IMR-90 (cell line): ENCODE results near the gene HK3.

ENCODE experiments used
- CEBPB ChIP-seq: IDR thresholded peaks from 2 replicates; pipeline ENCODE4 v1.6.1; 2012; ENCODE audit warnings: low read depth, low read length, improper control_type of control experiment
- CTCF ChIP-seq: conservative IDR thresholded peaks from 2 replicates; pipeline ENCODE4 v1.5.1; 2012; ENCODE audit warnings: mild to moderate bottlenecking, low read depth, low read length, improper control_type of control experiment
- MAZ ChIP-seq: IDR thresholded peaks from 2 replicates; pipeline ENCODE4 v1.6.1; 2012; ENCODE audit warnings: low read depth, mild to moderate bottlenecking, low read length, improper control_type of control experiment, moderate library complexity, borderline replicate concordance
- MXI1 ChIP-seq: IDR thresholded peaks from 2 replicates; pipeline ENCODE4 v1.6.1; 2012; ENCODE audit warnings: low read depth, mild to moderate bottlenecking, low read length, moderate library complexity, borderline replicate concordance
- POLR2A ChIP-seq: IDR thresholded peaks from 2 replicates; pipeline ENCODE4 v1.6.1; 2012; ENCODE audit warnings: mild to moderate bottlenecking, low read depth, low read length
- RFX5 ChIP-seq: IDR thresholded peaks from 2 replicates; pipeline ENCODE4 v1.8.0; 2012; ENCODE audit warnings: low read depth, mild to moderate bottlenecking, low read length, moderate library complexity
- SMC3 ChIP-seq: fragments of 150-350 bp; IDR thresholded peaks from 2 replicates; pipeline ENCODE4 v1.6.1; 2016; ENCODE audit warnings: low read depth, mild to moderate bottlenecking, antibody characterized with exemption, low read length, moderate library complexity

- no peak for TF ChIP-seq POLR2A
- TF ChIP-seq CTCF, result no peak
- TF ChIP-seq SMC3, result no peak
- no peak for TF ChIP-seq RFX5
- no peak for TF ChIP-seq MXI1
- no peak for TF ChIP-seq MAZ
- no peak for TF ChIP-seq CEBPB
Observed at GRCh38 chr5:176921714-176922113, 22.6 kb upstream of the HK3 start.
